GM21367 (cell line): ENCODE results near the gene OR1L8.
"Not testable (repeated sequence)": the region's sequence is repeated elsewhere in the genome, so short reads cannot be mapped to it uniquely, and the experiment has no call there.

Source experiments
- ATAC-seq: cut with Tn5 transposase; IDR thresholded peaks from one replicate; pipeline ENCODE4 v1.9.1; 2021; ENCODE audit not compliant: unreplicated experiment

Gene OR1L8

GRCh38 chr9:122583284-122583683 lies at the start of gene OR1L8:
OR1L8 (minus strand) TSS chr9:122583384; CDS start chr9:122568477, 14,907 bp downstream.
- ATAC-seq: not testable (repeated sequence)

GRCh38 chr9:122619996-122620395 lies 36.8 kb upstream of the OR1L8 start:
- ATAC-seq: no peak

DNA sequence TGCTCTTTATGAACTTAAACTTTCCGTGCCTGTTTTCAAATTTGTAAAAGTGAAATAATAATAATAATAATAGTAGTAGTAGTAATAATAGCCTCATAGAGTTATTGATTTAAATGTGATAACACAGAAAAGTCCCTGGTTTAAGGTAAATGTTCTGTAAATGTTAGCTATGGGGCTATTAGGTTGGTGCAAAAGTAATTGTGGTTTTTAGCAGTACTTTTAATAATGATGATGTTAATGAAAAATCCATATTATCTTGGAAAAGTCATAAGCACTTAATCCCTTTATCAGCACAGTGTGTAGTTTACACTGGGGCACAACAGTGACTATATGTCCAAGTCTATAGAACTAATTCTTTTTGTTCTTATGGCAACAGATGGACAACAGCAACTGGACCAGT lies 31.2 kb upstream of the OR1L8 start, which contains the start of gene OR1Q1:
OR1Q1 (plus strand) TSS at position 377 of the 400 bp plus-strand sequence; CDS start at position 377, 0 bp downstream.
- no peak for ATAC-seq

DNA sequence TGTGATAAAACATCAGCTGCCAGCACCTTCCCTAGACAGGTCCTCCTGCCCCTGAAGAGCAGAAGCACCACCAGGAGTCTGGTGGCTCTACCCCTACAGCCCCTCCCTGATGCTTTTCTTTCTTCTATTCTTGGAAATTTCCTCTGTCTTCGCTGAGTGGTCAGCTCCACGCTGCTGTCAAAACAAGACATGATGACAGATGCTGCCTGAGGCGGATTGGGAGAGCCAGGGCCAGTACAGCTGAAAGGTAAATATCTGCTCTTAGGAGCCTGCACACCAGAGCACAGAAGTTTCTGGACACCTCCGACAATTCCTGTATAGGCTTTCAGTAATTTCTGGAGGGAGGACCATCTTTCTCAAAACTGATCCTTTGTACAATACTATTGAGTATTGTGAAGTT lies 26.6 kb upstream of the OR1L8 start:
- ATAC-seq: no peak

DNA sequence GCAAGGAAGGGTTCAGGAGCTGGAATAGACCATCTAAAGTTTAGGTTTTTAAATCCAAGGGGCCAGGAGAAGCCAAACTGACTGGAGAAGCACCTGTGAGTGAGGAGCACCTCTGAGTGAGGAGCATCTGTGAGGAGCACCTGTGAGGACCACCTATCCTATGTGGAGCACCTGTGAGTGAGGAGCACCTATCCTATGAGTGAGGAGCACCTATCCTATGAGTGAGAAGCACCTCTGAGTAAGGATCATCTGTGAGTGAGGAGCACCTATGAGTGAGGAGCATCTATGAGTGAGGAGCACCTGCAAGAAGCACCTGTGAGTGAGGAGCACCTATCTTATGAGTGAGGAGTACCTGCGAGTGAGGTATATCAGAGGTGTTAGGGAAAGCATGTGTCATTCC lies 23.4 kb upstream of the OR1L8 start:
- no peak for ATAC-seq

DNA sequence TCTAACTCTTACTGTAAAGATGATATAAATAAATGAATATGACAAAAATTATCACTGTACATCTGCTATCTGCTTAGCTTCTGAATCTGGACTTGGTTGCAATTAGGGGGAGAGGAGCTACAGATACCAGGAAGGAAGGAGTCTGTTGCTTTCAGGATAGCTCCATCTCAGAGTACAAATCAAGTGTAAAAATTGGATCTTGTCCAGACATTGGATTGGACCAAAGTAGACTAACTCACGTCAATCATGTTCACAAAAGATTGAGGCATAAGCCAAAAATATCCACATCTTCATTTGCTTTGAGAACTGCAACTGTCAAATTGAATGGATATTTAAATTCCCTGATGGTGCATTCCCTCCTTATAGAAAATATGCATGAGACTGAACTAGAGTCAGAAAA lies 22.5 kb upstream of the OR1L8 start:
- no peak for ATAC-seq

DNA sequence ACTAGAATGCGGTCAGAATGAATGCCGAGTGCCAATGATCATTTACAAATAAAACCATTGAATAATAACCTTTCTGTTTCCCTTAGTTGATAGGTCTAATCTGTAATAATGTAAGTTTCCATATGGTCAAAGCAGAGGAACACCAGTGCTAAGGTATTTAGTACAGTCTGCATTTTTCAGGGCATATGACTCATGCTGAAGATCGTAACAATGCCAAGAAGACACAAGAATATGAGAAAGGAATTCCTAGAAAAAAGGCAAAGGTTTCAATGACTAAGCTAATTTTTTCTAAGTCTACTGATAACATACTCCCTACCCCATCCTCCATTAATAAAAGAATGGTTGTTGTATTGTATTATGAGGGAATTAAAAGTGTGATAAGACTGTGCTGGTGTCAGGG lies 2.8 kb downstream of the OR1L8 start:
- ATAC-seq: no peak

GRCh38 chr9:122579874-122580273 lies 3.3 kb downstream of the OR1L8 start:
- no peak for ATAC-seq

- ATAC-seq: no peak
Observed at GRCh38 chr9:122572456-122572855, 10.7 kb downstream of the OR1L8 start.

GRCh38 chr9:122567901-122568300 lies 15.3 kb downstream of the OR1L8 start:
- ATAC-seq: no peak

- no peak for ATAC-seq
Observed at GRCh38 chr9:122562134-122562760, 20.9 kb downstream of the OR1L8 start.

- no peak for ATAC-seq
Observed at GRCh38 chr9:122561446-122561845, 21.7 kb downstream of the OR1L8 start.

- no peak for ATAC-seq
Observed at GRCh38 chr9:122552812-122553211, 30.4 kb downstream of the OR1L8 start, which contains the start of gene OR1N2. OR1N2 (plus strand) TSS chr9:122553112; CDS start chr9:122553212, 100 bp downstream.

GRCh38 chr9:122551371-122551770 lies 31.8 kb downstream of the OR1L8 start:
- no peak for ATAC-seq

GRCh38 chr9:122546196-122546595 lies 37.0 kb downstream of the OR1L8 start:
- ATAC-seq: no peak

GRCh38 chr9:122538757-122539156 lies 44.4 kb downstream of the OR1L8 start:
- ATAC-seq: no peak

DNA sequence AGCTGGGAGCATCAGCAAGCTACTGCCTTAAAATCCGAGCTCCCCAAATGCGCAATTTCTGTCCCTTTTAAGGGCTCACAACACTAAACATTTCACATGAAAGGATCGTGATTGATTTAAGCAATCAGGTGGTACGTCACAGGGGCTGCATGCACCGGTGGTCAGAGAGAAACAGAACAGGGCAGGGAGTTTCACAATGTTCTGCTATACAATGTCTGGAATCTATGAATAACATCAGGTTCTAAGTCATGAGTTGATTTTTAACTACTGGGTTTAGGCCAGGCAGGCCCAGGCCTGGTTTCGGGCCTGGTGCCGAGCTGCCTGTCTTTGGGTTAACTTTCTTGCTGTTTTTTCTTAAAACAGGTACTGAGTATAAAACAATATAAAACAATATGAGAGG lies 46.1 kb downstream of the OR1L8 start:
- ATAC-seq: not testable (repeated sequence)

GRCh38 chr9:122536134-122536533 lies 47.0 kb downstream of the OR1L8 start:
- no peak for ATAC-seq

DNA sequence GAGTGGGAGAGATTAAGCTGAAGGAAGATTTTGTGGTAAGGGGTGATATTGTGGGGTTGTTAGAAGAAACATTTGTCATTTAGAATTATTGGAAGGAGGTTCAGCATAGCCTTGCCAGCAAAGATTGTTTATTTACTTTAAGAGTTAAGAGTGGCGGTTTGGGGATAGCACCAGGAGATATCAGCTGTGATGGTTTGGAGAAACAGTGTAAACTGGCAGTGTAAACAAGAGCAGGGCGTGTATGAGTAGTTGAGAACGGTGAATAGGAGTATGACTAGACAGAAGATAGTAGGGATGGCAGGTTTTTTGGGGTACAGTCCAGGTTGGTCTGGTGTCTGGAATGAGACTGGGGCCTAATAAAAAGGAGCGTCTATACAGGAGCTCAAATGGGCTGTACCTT lies 52.0 kb downstream of the OR1L8 start:
- ATAC-seq: not testable (repeated sequence)

DNA sequence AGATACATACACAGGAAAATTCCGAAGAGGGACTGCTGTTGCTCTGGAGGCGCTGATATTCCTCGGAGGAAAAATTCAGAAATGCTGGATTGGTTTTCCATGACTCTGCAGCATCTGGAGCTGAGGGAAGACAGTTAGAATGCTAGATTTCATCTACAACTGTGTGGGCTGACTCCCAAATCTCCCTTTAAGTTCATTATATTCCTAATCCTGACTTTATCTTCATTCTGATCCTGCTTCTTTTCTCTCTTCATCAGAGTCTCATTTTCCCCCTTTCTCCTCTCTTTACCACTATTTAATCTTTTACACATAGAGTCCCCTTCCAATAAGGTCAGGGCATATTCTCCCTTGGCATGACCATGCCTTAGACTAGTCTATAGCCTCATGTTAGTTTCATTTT lies 56.0 kb downstream of the OR1L8 start, which contains the start of gene OR1N1:
OR1N1 (minus strand) TSS at position 101 of the 400 bp plus-strand sequence; CDS start at position 101, 0 bp downstream.
- ATAC-seq: no peak

GRCh38 chr9:122526602-122527001 lies 56.6 kb downstream of the OR1L8 start:
- no peak for ATAC-seq

- no peak for ATAC-seq
Observed at GRCh38 chr9:122519376-122519775, 63.8 kb downstream of the OR1L8 start.

GRCh38 chr9:122518841-122519240 lies 64.3 kb downstream of the OR1L8 start, which contains the start of gene OR1J4:
OR1J4 (plus strand) TSS chr9:122519141; CDS start chr9:122519141, 0 bp downstream.
- no peak for ATAC-seq
